IPS-NIHi11 (cell line): ENCODE data around the gene DNAJA1.
"Not testable (repeated sequence)": the region's sequence is repeated elsewhere in the genome, so short reads cannot be mapped to it uniquely, and the experiment has no call there.

Experiments used
- DNase-seq: peaks from one replicate; pipeline ENCODE4 v3.0.0; 2012; ENCODE audit warnings: mixed read lengths, low spot score

DNAJA1 gene

GRCh38 chr9:33024966-33025571 lies at the start of gene DNAJA1:
TSS of gene DNAJA1 (plus strand) at chr9:33025273. CDS start at chr9:33026485, 1,212 bp downstream.
- peak; percentile 95 for DNase-seq

- no peak for DNase-seq
Observed at GRCh38 chr9:32978051-32978450, 47.0 kb upstream of the DNAJA1 start.

- DNase-seq: no peak
Observed at GRCh38 chr9:32986971-32987370, 38.1 kb upstream of the DNAJA1 start.

DNA sequence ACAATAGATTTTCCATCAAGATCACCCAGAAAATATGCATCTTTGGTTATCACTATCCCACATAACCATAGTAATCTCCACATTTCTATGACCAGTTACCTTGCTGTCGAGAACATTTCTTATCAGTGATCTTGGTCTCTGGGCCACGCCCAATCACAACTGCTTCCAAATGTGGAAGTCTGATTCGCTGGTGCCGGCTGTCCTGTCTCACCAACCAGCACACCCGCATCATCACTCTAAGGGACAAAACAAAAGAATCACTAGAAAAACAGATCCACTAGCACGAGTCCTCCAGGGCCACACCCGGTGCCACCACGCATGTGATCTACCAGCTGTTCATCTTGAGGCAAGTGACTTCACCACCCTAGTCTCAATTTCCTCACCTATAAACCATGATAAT lies 35.4 kb upstream of the DNAJA1 start:
- DNase-seq: no peak

GRCh38 chr9:32991897-32992594 lies 33.0 kb upstream of the DNAJA1 start:
- DNase-seq: no peak

DNA sequence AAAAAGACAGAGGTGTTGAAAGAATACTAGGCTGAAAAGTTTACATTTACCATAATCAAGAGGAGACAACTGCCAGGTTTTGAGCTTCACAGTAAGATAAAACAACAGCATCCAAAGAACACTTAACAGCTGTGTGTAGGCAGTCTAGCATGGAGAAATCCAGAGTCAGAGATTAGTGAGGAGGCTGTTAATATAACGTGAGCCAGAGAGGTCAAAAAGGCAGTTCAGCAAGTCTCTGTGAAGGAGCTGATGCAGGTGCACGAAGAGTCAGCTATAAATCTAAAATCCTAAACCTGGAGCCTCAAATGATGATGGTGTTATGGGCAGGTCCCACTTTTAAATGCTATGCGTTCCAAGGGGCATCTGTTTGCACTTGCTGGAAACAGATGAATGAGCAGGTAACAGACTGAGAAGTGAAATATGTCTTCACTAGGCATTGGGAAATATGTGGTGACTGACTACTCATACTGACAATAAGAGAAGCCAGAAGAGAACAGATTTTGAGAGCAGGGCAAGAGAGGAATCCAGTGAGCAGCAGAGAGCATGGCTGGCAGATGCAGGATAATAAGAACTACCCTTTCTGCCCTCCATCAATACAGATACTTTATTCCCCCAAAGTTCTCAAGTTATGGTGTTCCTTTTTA lies 32.4 kb upstream of the DNAJA1 start:
- DNase-seq: no peak

GRCh38 chr9:33000682-33001055 lies 24.4 kb upstream of the DNAJA1 start:
- not testable (repeated sequence) for DNase-seq

DNA sequence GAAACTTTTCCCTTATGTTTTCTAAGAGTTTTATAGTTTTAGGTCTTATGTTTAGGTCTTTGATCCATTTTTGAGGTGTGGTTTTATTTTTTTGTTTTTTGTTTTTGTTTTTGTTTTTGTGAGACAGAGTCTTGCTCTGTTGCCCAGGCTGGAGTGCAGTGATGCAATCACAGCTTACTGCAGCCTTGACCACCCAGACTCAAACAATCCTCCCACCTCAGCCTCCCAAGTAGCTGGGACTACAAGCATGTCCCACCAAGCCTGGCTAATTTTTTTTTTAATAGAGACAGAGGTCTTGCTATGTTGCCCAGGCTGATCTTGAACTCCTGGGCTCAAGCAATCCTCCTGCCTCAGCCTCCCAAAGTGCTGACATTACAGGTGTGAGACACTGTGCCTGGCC lies 19.7 kb upstream of the DNAJA1 start:
- DNase-seq: not testable (repeated sequence)

GRCh38 chr9:33007755-33008154 lies 17.3 kb upstream of the DNAJA1 start:
- DNase-seq: no peak

- DNase-seq: no peak
Observed at GRCh38 chr9:33011831-33012230, 13.2 kb upstream of the DNAJA1 start.

DNA sequence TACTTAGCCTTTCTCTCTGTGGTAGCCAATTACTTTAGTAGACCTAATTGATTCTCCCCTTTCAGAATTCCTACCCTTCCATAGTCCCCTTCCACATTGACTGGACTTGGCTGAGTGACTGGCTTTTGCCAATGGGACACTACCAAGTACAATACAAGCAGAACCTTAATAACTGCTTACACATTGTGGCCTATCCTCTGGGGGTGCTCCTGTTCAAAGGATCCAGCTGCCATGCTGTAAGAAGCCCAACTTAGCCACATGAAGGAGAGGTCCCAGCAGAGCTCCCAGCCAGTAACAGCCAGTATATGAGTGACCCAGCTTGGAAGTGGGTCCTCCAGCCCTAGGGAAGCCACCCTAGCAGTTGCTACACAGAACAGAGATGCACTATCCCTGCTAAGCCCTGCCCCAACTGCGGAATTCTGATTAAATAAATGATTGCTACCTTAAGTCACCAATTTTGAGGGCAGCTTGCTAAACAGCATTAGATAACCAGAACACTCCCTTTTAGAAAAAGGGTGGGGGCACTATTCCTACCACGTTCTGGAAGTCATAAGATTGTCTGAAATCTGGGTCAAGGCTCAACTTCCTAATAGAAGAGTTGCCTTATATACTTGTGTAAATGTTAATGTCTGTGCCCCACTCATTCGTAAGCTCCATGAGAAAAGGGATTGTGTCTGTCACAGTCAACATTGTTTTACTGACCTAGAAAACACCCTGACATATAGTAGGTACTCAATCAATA lies 12.6 kb upstream of the DNAJA1 start:
- DNase-seq: no peak

DNA sequence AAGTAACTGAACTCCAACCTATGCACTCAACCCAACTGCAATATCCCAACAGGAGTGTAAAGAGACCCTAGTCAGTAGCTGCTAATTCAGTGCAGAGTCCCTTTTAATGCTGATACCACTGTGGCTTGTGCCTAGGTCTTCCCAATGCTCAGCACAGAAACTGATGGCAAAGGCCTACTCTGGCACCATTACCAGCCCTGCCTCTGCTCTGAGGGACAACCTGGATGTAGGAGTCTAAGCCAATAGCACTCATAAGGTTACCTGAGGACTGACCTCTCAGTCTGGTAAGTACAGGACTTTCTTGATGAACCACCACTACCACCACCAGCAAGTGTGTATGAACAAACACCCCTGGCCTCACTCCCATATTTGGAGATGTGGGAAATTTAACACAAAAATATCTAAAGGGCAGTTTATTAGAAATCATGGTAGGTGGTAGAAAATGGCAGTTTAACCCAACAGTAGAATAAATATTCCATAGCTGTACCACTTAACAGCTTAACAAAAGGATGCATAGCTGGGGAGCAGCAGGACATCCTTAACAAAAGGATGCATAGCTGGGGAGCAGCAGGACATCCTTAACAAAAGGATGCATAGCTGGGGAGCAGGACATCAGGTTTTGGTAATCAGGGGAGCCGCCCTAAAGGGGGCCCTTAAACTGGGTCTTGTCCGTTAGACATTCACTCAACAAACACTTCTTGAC lies 11.0 kb upstream of the DNAJA1 start:
- no peak for DNase-seq

DNA sequence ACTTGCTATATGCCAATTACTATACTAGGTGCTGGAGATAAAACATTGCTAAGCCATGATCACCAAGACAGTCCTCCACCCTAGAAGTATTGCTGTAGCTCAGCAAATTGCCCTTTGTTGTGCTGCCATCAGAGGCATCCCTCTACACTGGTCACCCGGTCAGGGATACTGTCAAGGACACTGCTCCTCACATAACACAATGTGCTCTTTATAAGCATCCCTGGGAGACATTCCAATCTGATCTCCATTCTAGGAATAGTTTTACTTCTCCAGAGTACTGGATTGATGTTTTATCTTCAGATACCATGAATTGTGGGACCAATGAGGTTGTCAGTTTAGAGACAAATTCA lies 10.4 kb upstream of the DNAJA1 start:
- DNase-seq: peak; percentile 9

DNA sequence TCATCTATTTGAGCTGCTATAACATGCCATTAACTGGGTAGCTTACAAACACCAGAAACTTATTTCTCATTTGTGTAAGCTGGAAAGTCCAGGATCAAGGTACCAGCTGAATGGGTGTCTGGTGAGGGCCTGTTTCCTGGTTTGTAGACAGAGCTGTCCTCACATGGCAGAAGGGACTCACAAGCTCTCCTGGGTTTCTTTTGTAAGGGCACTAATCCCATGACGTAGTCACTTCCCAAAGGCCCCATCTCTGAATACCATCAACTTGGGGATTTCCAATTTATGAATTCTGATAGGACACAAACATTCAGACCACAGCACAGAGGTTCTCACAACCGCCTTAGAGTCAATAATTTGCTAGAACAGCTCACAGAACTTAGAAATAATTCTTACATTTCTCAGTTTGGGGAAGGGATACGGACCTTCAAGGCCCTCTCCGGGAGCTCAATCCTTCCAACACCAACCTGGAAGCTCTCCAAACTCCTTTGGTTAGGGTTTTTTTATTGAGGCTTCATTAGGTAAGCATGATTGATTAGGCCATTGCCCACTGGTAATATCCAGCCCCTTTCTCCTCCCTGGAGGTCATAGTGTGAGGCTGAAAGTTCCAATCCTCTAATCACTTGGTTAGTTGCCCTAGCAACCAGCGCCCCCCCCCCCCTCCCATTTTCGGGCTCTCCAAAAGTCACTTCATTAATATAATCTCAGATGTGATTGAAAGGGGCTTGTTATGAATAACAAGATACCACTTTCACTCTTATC lies 7.6 kb upstream of the DNAJA1 start:
- no peak for DNase-seq

- no peak for DNase-seq
Observed at GRCh38 chr9:33019797-33020196, 5.3 kb upstream of the DNAJA1 start.

DNA sequence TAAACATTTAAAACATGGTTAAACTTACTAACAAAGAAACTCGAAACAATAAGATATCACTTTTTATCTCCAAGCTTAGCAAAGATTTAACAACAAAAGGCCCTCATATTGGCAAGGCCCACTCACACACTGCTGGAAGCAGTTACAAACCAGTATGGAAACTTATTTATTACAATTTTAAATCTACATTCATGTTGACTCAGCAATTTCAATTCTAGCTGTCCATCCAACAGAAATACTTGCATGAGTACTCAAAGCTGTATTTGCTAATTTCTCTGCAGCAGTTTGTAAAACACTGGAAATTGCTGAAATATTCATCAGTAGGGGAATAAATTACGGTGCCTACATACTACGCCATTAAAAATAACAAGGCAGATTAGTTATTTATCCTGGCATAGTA lies 2.8 kb upstream of the DNAJA1 start:
- DNase-seq: no peak

DNA sequence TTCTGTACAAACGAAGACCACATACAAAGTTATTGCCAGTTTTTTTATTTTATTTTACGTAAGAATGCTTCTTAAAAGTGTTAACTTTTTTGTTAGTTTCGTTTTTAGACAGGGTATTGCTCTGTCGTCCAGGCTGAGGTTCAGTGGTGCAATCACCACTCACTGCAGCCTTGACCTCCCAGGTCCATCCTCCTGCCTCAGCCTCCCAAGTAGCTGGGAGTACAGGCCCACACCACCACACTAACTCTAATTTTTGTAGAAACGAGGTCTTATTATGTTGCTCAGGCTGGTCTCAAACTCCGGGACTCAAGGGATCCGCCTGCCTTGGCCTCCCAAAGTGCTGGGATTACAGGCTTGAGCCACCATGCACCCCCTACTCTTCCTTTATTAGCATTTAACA lies 2.3 kb upstream of the DNAJA1 start:
- no peak for DNase-seq

- DNase-seq: no peak
Observed at GRCh38 chr9:33023661-33024060, 1.4 kb upstream of the DNAJA1 start.

DNA sequence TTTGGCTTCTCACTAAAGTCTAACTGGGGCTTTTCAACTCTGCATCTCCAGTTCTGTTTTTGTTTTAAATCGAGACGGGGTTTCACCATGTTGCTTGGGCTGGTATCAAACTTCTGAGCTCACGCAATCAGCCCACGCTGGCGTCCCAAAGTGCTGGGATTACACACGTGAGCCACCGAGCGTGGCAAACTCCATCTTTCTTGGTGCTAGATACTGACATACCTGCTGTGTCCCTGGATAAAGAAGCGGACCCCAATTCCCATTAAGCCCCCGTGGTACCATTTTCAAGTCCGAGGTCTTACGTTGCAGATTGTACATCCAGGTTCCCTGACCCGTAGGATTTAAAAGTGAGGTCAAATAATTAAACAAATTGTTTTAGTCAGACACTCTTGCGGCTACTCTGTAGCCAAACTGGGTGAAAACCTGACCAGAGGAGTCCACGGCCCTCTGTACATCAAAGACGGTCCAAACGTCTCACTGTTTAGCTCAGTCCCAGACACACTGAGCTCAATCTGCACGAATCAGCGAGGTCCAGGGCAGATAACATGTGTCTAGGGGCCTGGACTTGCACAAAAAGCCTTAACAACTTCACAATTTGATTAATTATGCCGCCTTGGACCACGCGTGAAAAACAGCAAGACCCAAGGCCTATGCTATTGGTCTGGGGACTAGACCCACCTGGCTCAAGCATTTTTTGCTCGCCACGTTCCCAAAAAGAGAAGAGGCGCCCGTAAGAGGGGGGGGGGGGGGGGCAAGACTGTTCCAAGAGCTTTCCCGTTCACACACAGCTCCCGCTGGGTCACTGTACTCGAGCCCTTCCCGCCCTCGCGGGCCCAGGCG lies 727 bp upstream of the DNAJA1 start:
- DNase-seq: no peak

- DNase-seq: peak; percentile 82
Observed at GRCh38 chr9:33025572-33026342, 684 bp downstream of the DNAJA1 start.
